ENCODE data around the gene MYOG. TPM values are rescaled to one million over a fixed set of nuclear protein-coding genes. Genes with fewer than 3 reads are reported as not detected.

MYOG gene
- total and polyA plus RNA-seq, 2 donors (not counting 1 experiment from before 2014, with no cell fraction given) = not detected

- Histone ChIP-seq H3K4me1 (ENCODE audit: control insufficient read depth in 2 of 2, insufficient read depth in 2 of 2, low read length in 2 of 2) (no peaks in the 10 kb centered on the region), H3K27me3 (replicated peaks in 1 of 4; ENCODE audit: control extremely low read depth in 1 of 4, control insufficient read depth in 3 of 4, insufficient read depth in 4 of 4, low read length in 3 of 4) (peaks cover 0 to 15% (median 3%) of the 10 kb centered on the region in 4 experiments), H3K9ac (ENCODE audit: low read length) (no peak overlapping the region), H3K27ac (ENCODE audit: low read length in 2 of 2) (no peak overlapping the region), H2AFZ (ENCODE audit: insufficient read depth, low read depth, low read length, poor library complexity, severe bottlenecking) (no peak overlapping the region), H3K4me2 (replicated peaks; ENCODE audit: low read depth, low read length, poor library complexity, severe bottlenecking) (no peak overlapping the region), H4K20me1 (ENCODE audit: control insufficient read depth, insufficient read depth, low read length, poor library complexity, severe bottlenecking) (no peaks in the 10 kb centered on the region), H3K4me3 (ENCODE audit: control extremely low read depth in 1 of 5, extremely low read depth in 1 of 5, insufficient read depth in 1 of 5, low read depth in 2 of 5, low read length in 4 of 5) (no peak overlapping the region), H3K36me3 (replicated peaks in 1 of 2; ENCODE audit: control extremely low read depth in 1 of 2, control insufficient read depth in 1 of 2, extremely low read depth in 1 of 2, insufficient read depth in 2 of 2, low read length in 1 of 2) (no peaks in the 10 kb centered on the region), H3K9me3 (ENCODE audit: control extremely low read depth in 1 of 3, control insufficient read depth in 2 of 3, insufficient read depth in 1 of 3, low read length in 2 of 3) (peaks cover 0 to 3% (median 0%) of the 10 kb centered on the region in 3 donors), H3K79me2 (ENCODE audit: control insufficient read depth, insufficient read depth, low read length) (no peaks in the 10 kb centered on the region)
- WGBS (ENCODE audit: insufficient coverage) = 97% methylated on average over 4 of the region's 6 CpGs
- ChIA-PET CTCF (no interaction called here), POLR2A (no interaction called here)
- no peaks in the 10 kb centered on the region for H3K4me1 Mint-ChIP-seq
- H3K27me3 Mint-ChIP-seq = peaks cover 50% of the 10 kb centered on the region
- no peak for DNase-seq
- H3K27ac Mint-ChIP-seq = no peak overlapping the region
- H3K4me3 Mint-ChIP-seq = no peak overlapping the region
- no peaks in the 10 kb centered on the region for H3K9me3 Mint-ChIP-seq (ENCODE audit: insufficient read depth)
- TF ChIP-seq CTCF (IDR thresholded peaks at IDR 0.05) (no peak), EZH2 (IDR thresholded peaks at IDR 0.05; ENCODE audit: borderline replicate concordance, insufficient read depth, low read depth, low read length, poor library complexity, severe bottlenecking) (no peak)
- ATAC-seq (ENCODE audit: low read depth) = no peak
- intact Hi-C loops (cut with micrococcal nuclease) = no loop called here
Measured at GRCh38 chr1:203103829-203104495, 18.1 kb upstream of the MYOG start.

DNA sequence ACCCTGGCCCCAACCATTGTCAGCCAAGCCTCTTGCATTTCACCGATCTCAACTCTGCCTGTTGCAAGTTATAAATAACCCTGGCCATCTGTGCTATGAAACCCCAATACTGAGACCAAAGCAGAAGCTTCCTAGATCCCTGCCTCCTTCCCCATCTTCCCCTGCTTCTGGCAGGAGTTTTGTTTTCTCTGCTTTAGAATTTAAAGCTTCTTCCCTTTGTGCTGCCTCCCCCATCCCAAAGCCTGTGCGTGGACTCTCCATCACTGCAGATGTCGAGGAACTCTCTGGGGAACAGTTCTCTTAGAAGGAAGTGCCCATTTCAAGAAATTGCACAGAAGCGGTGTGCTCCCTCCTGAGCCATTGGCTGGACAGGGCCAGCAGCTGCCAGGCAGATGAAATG lies 17.4 kb upstream of the MYOG start:
- TF ChIP-seq CTCF (IDR thresholded peaks at IDR 0.05) = no peak
- TF ChIP-seq EZH2 (IDR thresholded peaks at IDR 0.05; ENCODE audit: borderline replicate concordance, insufficient read depth, low read depth, low read length, poor library complexity, severe bottlenecking) = no peak
- Histone ChIP-seq H3K4me1 (ENCODE audit: control insufficient read depth in 2 of 2, insufficient read depth in 2 of 2, low read length in 2 of 2) (no peaks in the 10 kb centered on the region), H3K27me3 (replicated peaks in 1 of 4; ENCODE audit: control extremely low read depth in 1 of 4, control insufficient read depth in 3 of 4, insufficient read depth in 4 of 4, low read length in 3 of 4) (peaks cover 0 to 11% (median 2%) of the 10 kb centered on the region in 4 experiments), H3K9ac (ENCODE audit: low read length) (no peak overlapping the region), H4K20me1 (ENCODE audit: control insufficient read depth, insufficient read depth, low read length, poor library complexity, severe bottlenecking) (no peaks in the 10 kb centered on the region), H2AFZ (ENCODE audit: insufficient read depth, low read depth, low read length, poor library complexity, severe bottlenecking) (no peak overlapping the region), H3K4me3 (ENCODE audit: control extremely low read depth in 1 of 5, extremely low read depth in 1 of 5, insufficient read depth in 1 of 5, low read depth in 2 of 5, low read length in 4 of 5) (no peak overlapping the region), H3K79me2 (ENCODE audit: control insufficient read depth, insufficient read depth, low read length) (no peaks in the 10 kb centered on the region), H3K9me3 (ENCODE audit: control extremely low read depth in 1 of 3, control insufficient read depth in 2 of 3, insufficient read depth in 1 of 3, low read length in 2 of 3) (peaks cover 0 to 3% (median 0%) of the 10 kb centered on the region in 3 donors), H3K4me2 (replicated peaks; ENCODE audit: low read depth, low read length, poor library complexity, severe bottlenecking) (no peak overlapping the region), H3K36me3 (replicated peaks in 1 of 2; ENCODE audit: control extremely low read depth in 1 of 2, control insufficient read depth in 1 of 2, extremely low read depth in 1 of 2, insufficient read depth in 2 of 2, low read length in 1 of 2) (no peaks in the 10 kb centered on the region), H3K27ac (ENCODE audit: low read length in 2 of 2) (no peak overlapping the region)
- Mint-ChIP-seq H3K9me3 (ENCODE audit: insufficient read depth) (no peaks in the 10 kb centered on the region), H3K4me3 (no peak overlapping the region), H3K27me3 (peaks cover 43% of the 10 kb centered on the region), H3K4me1 (no peaks in the 10 kb centered on the region), H3K27ac (no peak overlapping the region)
- 25% methylated on average over 4 of the region's 4 CpGs for WGBS (ENCODE audit: insufficient coverage)
- ChIA-PET POLR2A (no interaction called here), CTCF (no interaction called here)
- DNase-seq (no peak), ATAC-seq (ENCODE audit: low read depth) (no peak)
- intact Hi-C loops (cut with micrococcal nuclease) = no loop called here
